Type B pancreatic cell (in vitro differentiated cells): ENCODE data around the gene AP2B1. TPM values are rescaled to one million over a fixed set of nuclear protein-coding genes. Genes with fewer than 3 reads are reported as not detected.

Experiments used
- DNase-seq: peaks from one replicate; pipeline ENCODE4 v3.0.0; 2021; ENCODE audit warnings: mixed read lengths; ENCODE audit not compliant: unreplicated experiment; ENCODE audit errors: extremely low spot score
- H3K27ac Mint-ChIP-seq: 2 replicates; pipeline ENCODE4 v1.8.0; 2021; ENCODE audit warnings: mild to moderate bottlenecking, mixed read lengths
- H3K27me3 Mint-ChIP-seq: 2 replicates; pipeline ENCODE4 v1.8.0; 2021; ENCODE audit warnings: mixed read lengths
- H3K36me3 Mint-ChIP-seq: 2 replicates; pipeline ENCODE4 v1.8.0; 2021; ENCODE audit warnings: mixed read lengths
- H3K4me1 Mint-ChIP-seq: one replicate; pipeline ENCODE4 v1.8.0; 2021; ENCODE audit warnings: mixed read lengths; ENCODE audit not compliant: unreplicated experiment
- H3K4me3 Mint-ChIP-seq: 2 replicates; pipeline ENCODE4 v1.8.0; 2021; ENCODE audit warnings: mild to moderate bottlenecking, mixed read lengths
- H3K9me3 Mint-ChIP-seq: 2 replicates; pipeline ENCODE4 v1.8.0; 2021; ENCODE audit warnings: mixed read lengths
- total RNA-seq: library from RNA; stranded (reverse); gene quantifications from 2 replicates; pipeline ENCODE4 v1.2.1, GENCODE V29; 2021; ENCODE audit warnings: low replicate concordance
- TF ChIP-seq, protein P1 (sequence below): fragments of 200-600 bp; sonication (generic); conservative IDR thresholded peaks from 2 replicates; pipeline ENCODE4 v1.5.0; 2021; ENCODE audit warnings: antibody characterized with exemption, mild to moderate bottlenecking

Gene AP2B1
- total RNA-seq, 1 donor from 2014 or later: 165 TPM

DNA sequence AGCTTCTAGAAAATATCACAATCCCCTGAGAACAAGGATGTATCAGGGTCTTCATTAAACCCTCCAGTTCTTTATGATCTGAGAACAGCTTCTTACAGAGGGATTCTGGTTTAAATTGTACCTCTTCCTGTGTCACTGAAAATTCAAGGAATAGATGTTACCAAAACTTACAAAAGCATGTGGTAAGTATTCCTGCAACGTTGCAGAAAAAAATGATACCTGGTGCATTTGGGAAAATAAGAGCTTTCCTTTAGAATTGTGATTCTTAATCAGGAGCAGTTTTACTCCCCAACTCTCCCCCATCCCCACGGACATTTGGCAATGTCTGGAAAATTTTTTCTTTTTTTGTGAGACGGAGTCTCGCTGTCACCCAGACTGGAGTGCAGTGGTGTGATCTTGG is 33.8 kb upstream of the AP2B1 start:
- no peak overlapping the region for H3K27ac Mint-ChIP-seq
- no peak for DNase-seq
- no peaks in the 10 kb centered on the region for H3K4me1 Mint-ChIP-seq
- H3K9me3 Mint-ChIP-seq: no peaks in the 10 kb centered on the region
- no peaks in the 10 kb centered on the region for H3K36me3 Mint-ChIP-seq
- TF ChIP-seq, protein P1, sequence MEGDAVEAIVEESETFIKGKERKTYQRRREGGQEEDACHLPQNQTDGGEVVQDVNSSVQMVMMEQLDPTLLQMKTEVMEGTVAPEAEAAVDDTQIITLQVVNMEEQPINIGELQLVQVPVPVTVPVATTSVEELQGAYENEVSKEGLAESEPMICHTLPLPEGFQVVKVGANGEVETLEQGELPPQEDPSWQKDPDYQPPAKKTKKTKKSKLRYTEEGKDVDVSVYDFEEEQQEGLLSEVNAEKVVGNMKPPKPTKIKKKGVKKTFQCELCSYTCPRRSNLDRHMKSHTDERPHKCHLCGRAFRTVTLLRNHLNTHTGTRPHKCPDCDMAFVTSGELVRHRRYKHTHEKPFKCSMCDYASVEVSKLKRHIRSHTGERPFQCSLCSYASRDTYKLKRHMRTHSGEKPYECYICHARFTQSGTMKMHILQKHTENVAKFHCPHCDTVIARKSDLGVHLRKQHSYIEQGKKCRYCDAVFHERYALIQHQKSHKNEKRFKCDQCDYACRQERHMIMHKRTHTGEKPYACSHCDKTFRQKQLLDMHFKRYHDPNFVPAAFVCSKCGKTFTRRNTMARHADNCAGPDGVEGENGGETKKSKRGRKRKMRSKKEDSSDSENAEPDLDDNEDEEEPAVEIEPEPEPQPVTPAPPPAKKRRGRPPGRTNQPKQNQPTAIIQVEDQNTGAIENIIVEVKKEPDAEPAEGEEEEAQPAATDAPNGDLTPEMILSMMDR: no peak
- H3K4me3 Mint-ChIP-seq: no peak overlapping the region
- H3K27me3 Mint-ChIP-seq: peaks cover 76% of the 10 kb centered on the region

DNA sequence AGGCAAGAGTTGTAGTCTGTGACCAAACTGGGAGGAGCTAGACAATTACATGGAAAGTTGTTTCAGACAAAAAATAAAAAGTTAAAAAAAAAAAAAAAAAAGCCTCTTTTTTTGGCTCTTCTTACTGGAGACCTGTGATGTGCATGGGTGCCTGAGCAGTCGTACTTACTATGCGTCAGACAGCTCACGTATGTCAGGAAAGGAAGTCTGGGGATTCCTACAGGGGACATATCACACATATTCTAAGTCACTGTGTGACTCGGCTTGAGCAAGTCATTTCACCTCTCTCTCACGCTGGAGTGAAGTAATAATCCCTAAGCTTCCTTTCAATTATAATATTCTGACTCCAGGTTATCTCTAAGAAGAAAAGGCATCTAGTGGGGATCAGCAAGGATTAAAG is 32.5 kb upstream of the AP2B1 start:
- H3K9me3 Mint-ChIP-seq: no peaks in the 10 kb centered on the region
- no peak for DNase-seq
- H3K4me1 Mint-ChIP-seq: no peaks in the 10 kb centered on the region
- TF ChIP-seq, protein P1: no peak
- H3K27me3 Mint-ChIP-seq: peaks cover 74% of the 10 kb centered on the region
- no peaks in the 10 kb centered on the region for H3K36me3 Mint-ChIP-seq
- no peak overlapping the region for H3K4me3 Mint-ChIP-seq
- H3K27ac Mint-ChIP-seq: no peak overlapping the region

DNA sequence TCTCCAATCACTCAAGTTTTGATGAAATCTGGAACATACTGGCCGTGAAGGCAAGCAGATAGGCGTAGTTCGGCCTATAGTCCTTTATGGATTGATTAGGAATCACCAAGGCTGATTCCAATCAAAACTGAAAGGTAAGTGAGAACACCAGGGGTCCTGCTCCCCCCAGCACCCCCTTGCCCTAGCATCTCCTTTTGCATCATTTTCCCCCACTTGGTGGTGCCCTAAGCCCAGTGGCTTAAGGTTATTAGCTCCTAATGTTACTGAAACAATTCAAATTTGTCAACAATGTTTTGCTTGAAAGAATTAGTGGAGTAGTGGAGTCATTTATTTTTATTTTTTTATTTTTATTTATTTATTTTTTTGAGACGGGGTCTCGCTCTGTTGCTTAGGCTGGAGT is 31.4 kb upstream of the AP2B1 start:
- no peak overlapping the region for H3K4me3 Mint-ChIP-seq
- H3K27me3 Mint-ChIP-seq: peaks cover 75% of the 10 kb centered on the region
- no peak overlapping the region for H3K27ac Mint-ChIP-seq
- H3K36me3 Mint-ChIP-seq: no peaks in the 10 kb centered on the region
- H3K4me1 Mint-ChIP-seq: no peaks in the 10 kb centered on the region
- TF ChIP-seq, protein P1: peak; percentile 32
- no peaks in the 10 kb centered on the region for H3K9me3 Mint-ChIP-seq
- no peak for DNase-seq

DNA sequence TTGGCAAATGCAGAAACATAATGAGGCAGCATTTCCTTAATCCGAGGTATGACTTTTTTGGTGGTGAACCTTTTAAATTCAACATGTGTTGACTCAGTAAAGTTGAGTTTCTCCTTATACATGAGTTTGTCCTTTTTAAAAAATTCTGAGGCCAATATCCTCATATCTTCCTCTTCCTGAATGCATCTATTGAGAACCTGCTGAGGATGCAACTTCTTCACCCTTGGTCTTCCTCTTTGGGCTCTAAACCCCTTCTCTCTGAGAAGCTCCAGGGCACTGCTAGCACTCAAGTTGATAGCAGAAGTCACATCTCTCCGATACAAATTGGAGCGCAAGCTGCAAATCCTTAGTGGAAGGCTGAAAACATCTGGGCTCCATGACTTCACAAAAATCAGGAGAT is 29.8 kb upstream of the AP2B1 start:
- Mint-ChIP-seq H3K27ac (no peak overlapping the region), H3K27me3 (peaks cover 63% of the 10 kb centered on the region), H3K4me1 (no peaks in the 10 kb centered on the region), H3K4me3 (no peak overlapping the region), H3K9me3 (no peaks in the 10 kb centered on the region), H3K36me3 (no peaks in the 10 kb centered on the region)
- TF ChIP-seq, protein P1: no peak
- no peak for DNase-seq

DNA sequence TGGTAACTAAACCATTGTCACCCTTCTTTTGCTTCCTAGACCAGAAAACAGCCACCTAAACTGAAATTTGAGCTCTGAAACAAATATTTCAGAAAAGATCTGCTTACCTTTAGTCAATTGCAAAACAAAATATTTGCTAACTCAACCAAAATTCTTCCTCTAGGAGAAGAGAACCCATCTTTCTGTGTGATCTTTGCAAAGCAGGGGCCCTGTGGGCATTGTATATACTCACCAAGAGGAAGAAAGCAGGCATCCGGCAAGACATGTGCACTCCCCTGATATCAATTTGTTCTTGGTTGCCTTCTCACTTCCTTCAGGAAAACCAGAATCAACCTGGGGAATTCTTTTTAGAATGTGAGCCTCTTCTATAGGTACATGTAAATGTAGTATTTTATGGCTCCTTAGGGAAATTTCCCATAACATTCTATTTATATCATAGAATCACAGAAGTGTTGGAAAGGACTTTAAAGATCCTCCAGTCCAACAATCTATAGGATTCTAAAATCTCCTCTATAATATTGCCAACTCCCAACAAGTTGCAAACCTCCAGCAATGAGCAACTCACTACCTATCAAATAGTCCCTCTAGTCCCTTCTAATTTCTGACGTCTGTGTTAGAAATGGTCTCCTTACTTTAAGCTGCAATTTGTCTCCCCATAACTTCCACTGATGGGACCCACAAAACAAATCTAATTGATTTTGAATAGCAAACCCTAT is 27.5 kb upstream of the AP2B1 start:
- no peak for DNase-seq
- peaks cover 63% of the 10 kb centered on the region for H3K27me3 Mint-ChIP-seq

More for the DNA sequence above, 27.5 kb upstream of the AP2B1 start:
- H3K36me3 Mint-ChIP-seq: no peaks in the 10 kb centered on the region
- TF ChIP-seq, protein P1: no peak
- no peaks in the 10 kb centered on the region for H3K9me3 Mint-ChIP-seq
- H3K27ac Mint-ChIP-seq: no peak overlapping the region
- H3K4me3 Mint-ChIP-seq: no peak overlapping the region
- H3K4me1 Mint-ChIP-seq: no peaks in the 10 kb centered on the region
